Endothelial cell of umbilical vein (primary cell): ENCODE measurements around the gene TRPC3. TPM values are rescaled to one million over a fixed set of nuclear protein-coding genes. Genes with fewer than 3 reads are reported as not detected.

Experiments
- BruUV-seq: library from RNA; stranded (reverse); fragments of 400-500 nt; replicated peaks from 2 replicates; lab custom pipeline; 2021; lab: Mats Ljungman, UMichigan
- CTCF ChIA-PET: fragments of 300-600, 350-600 bp; sonication (Branson Sonifier 250); formaldehyde crosslinking; loops from one replicate; lab custom pipeline; 2021; ENCODE audit warnings: antibody characterized with exemption, inconsistent platforms; lab: Charles Lee
- POLR2A ChIA-PET: fragments of 300-600, 350-600 bp; sonication (Branson Sonifier 250); formaldehyde crosslinking; loops from one replicate; lab custom pipeline; 2021; ENCODE audit warnings: antibody characterized with exemption, inconsistent platforms; lab: Charles Lee
- DNase-seq: peaks from one replicate; pipeline ENCODE4 v3.0.0-alpha.2; 2011; ENCODE audit warnings: low read depth, low spot score
- FAIRE-seq: peaks from 2 replicates; lab custom pipeline; 2011; peaks lifted over from hg19 to GRCh38; lab: Jason Lieb, UNC
- H2AFZ ChIP-seq: 2 replicates; pipeline ENCODE4 v1.6.0; 2012; ENCODE audit warnings: low read depth, low read length, control low read depth, inconsistent platforms
- H3K27ac ChIP-seq: 2 replicates; pipeline ENCODE4 v1.5.1; 2011; ENCODE audit warnings: low read depth, mild to moderate bottlenecking, control low read depth, low read length, moderate library complexity; ENCODE audit not compliant: insufficient read depth
- H3K27me3 ChIP-seq, 2 experiments: 2 replicates each; pipeline versions ENCODE4 v1.6.0 to v1.6.1; 2011; ENCODE audit warnings: low read length in 2 of 2, mixed read lengths in 1 of 2; ENCODE audit not compliant: control insufficient read depth in 2 of 2, insufficient read depth in 2 of 2
- H3K36me3 ChIP-seq, 2 experiments: 2 replicates in 1 of 2; 3 replicates in 1 of 2; pipeline ENCODE4 v1.5.1; 2011; ENCODE audit warnings: low read length in 2 of 2, mild to moderate bottlenecking in 1 of 2, moderate library complexity in 1 of 2; ENCODE audit not compliant: control insufficient read depth in 2 of 2, insufficient read depth in 2 of 2; ENCODE audit errors: extremely low read depth in 1 of 2
- H3K4me1 ChIP-seq: 3 replicates; pipeline ENCODE4 v1.5.1; 2011; ENCODE audit warnings: mild to moderate bottlenecking, low read length; ENCODE audit not compliant: control insufficient read depth, insufficient read depth; ENCODE audit errors: extremely low read depth
- H3K4me2 ChIP-seq: 2 replicates; pipeline ENCODE4 v1.6.1; 2011; ENCODE audit warnings: low read length, control low read depth, mixed read lengths; ENCODE audit not compliant: insufficient read depth
- H3K4me3 ChIP-seq, 3 experiments: fragments of 200-600 bp in 1 of 3; sonication (generic), shearing (Covaris generic) in 1 of 3; replicated peaks in 1 of 3; 2 replicates each; pipeline ENCODE4 v1.5.1; 2011 to 2016; ENCODE audit warnings: control low read depth in 3 of 3, low read length in 3 of 3, mild to moderate bottlenecking in 2 of 3, inconsistent platforms in 1 of 3, low read depth in 1 of 3, moderate library complexity in 1 of 3; ENCODE audit not compliant: insufficient read depth in 1 of 3
- H3K79me2 ChIP-seq: 2 replicates; pipeline ENCODE4 v1.6.0; 2012; ENCODE audit warnings: low read length, inconsistent platforms; ENCODE audit not compliant: control insufficient read depth, insufficient read depth
- H3K9ac ChIP-seq: replicated peaks from 2 replicates; pipeline ENCODE3; 2011; ENCODE audit warnings: low read length, control low read depth; ENCODE audit not compliant: insufficient read depth; ENCODE audit errors: extremely low read depth
- H3K9me1 ChIP-seq: replicated peaks from 3 replicates; pipeline ENCODE4 v1.6.0; 2011; ENCODE audit warnings: mild to moderate bottlenecking, low read length; ENCODE audit not compliant: control insufficient read depth, insufficient read depth; ENCODE audit errors: extremely low read depth
- H3K9me3 ChIP-seq: replicated peaks from 2 replicates; pipeline ENCODE4 v1.5.1; 2012; ENCODE audit warnings: low read length, inconsistent platforms; ENCODE audit not compliant: control insufficient read depth, insufficient read depth
- H4K20me1 ChIP-seq: replicated peaks from 2 replicates; pipeline ENCODE3; 2011; ENCODE audit warnings: mild to moderate bottlenecking, low read length; ENCODE audit not compliant: control insufficient read depth, insufficient read depth; ENCODE audit errors: extremely low read depth
- CTCF ChIP-seq, 2 donors: IDR thresholded peaks; 1 replicate in 1 of 2; 2 replicates in 1 of 2; pipeline ENCODE4 v1.5.1; 2011; ENCODE audit warnings: low read length in 2 of 2, mild to moderate bottlenecking in 2 of 2, moderate library complexity in 2 of 2, control low read depth in 1 of 2, inconsistent platforms in 1 of 2, low read depth in 1 of 2; ENCODE audit not compliant: insufficient read depth in 1 of 2; ENCODE audit errors: extremely low read depth in 1 of 2
- EZH2 ChIP-seq: IDR thresholded peaks from 2 replicates; pipeline ENCODE4 v1.6.1; 2012; ENCODE audit warnings: borderline replicate concordance, low read depth, mild to moderate bottlenecking, moderate library complexity, low read length, inconsistent platforms; ENCODE audit not compliant: severe bottlenecking
- GATA2 ChIP-seq: IDR thresholded peaks from 2 replicates; pipeline ENCODE4 v1.7.0; 2011; ENCODE audit warnings: low read depth, mild to moderate bottlenecking, moderate library complexity, mixed read lengths, low read length; ENCODE audit not compliant: insufficient read length, insufficient read depth
- JUN ChIP-seq: IDR thresholded peaks from 2 replicates; pipeline ENCODE4 v1.6.1; 2011; ENCODE audit warnings: borderline replicate concordance, low read depth; ENCODE audit not compliant: insufficient read length, insufficient read depth
- MAX ChIP-seq: IDR thresholded peaks from 2 replicates; pipeline ENCODE4 v1.6.1; 2011; ENCODE audit not compliant: insufficient read depth, insufficient read length
- MYC ChIP-seq: IDR thresholded peaks from one replicate; pipeline ENCODE4 v1.6.1; 2011; ENCODE audit warnings: mild to moderate bottlenecking, low read depth, low read length
- POLR2A ChIP-seq: IDR thresholded peaks from 2 replicates; pipeline ENCODE4 v1.6.1; 2012; ENCODE audit warnings: low read depth, mild to moderate bottlenecking, control low read depth, low read length
- POLR2AphosphoS5 ChIP-seq: IDR thresholded peaks from 2 replicates; pipeline ENCODE4 v1.6.1; 2012; ENCODE audit warnings: low read depth, mild to moderate bottlenecking, control low read depth, low read length, moderate library complexity; ENCODE audit not compliant: insufficient read depth
- dilution Hi-C: fragments of 300-500 bp; cut with MboI; formaldehyde crosslinking; loops from one replicate; pipeline ENCODE4 v1.15.0; 2019; ENCODE audit warnings: low sequenced_read_pairs; ENCODE audit not compliant: extremely low pct_ligation_motif_present
- intact Hi-C: fragments of 100-400 bp; cut with micrococcal nuclease; formaldehyde crosslinking; loops from one replicate; pipeline ENCODE4 v1.10.0; 2022
- polyA plus RNA-seq, 4 experiments: library from polyadenylated mRNA; depleted of rRNA in 3 of 4; stranded (reverse) in 3 of 4; unstranded in 1 of 4; fragments of >200 nt; gene quantifications; 2 replicates each; pipeline versions ENCODE4 v1.2.1 to v1.2.3, GENCODE V29; 2011 to 2012; ENCODE audit warnings: missing spikeins in 1 of 4
- total RNA-seq: library from RNA; stranded (reverse); gene quantifications from 2 replicates; pipeline ENCODE4 v1.2.3, GENCODE V29; 2021

TRPC3 gene
- total and polyA plus RNA-seq, 2 donors (not counting 3 experiments of a cell fraction or from before 2014, with no cell fraction given) = not detected

- H3K9ac ChIP-seq = no peak overlapping the region
- no peaks in the 10 kb centered on the region for H3K27me3 ChIP-seq
- H3K9me3 ChIP-seq = no peaks in the 10 kb centered on the region
- no peak overlapping the region for H3K4me2 ChIP-seq
- H3K36me3 ChIP-seq = peaks cover 0 to 2% of the 10 kb centered on the region in 2 experiments
- no peak overlapping the region for H3K27ac ChIP-seq
- TF ChIP-seq GATA2 (no peak), MAX (no peak), POLR2AphosphoS5 (no peak), CTCF (IDR thresholded peaks at IDR 0.05; ENCODE audit: extremely low read depth in 1 of 2, insufficient read depth in 1 of 2, low read depth in 1 of 2, low read length in 2 of 2) (no peak)
- DNase-seq (no peak), FAIRE-seq (no peak)
- CTCF ChIA-PET = no interaction called here
- H3K4me1 ChIP-seq = no peaks in the 10 kb centered on the region
- no peaks in the 10 kb centered on the region for H4K20me1 ChIP-seq
- intact Hi-C loops (no loop called here), dilution Hi-C loops (no loop called here)
- H3K4me3 ChIP-seq = no peak overlapping the region
- H2AFZ ChIP-seq = no peak overlapping the region
- H3K9me1 ChIP-seq = no peaks in the 10 kb centered on the region
- POLR2A ChIA-PET = no interaction called here
- H3K79me2 ChIP-seq = no peaks in the 10 kb centered on the region
- no TSS peak for BruUV-seq
These were observed 109.0 kb downstream of the TRPC3 start for GRCh38 chr4:121842862-121843261.

GRCh38 chr4:121838136-121838535 is 113.7 kb downstream of the TRPC3 start:
- dilution Hi-C loops = no loop called here
- H3K36me3 ChIP-seq = peaks cover 0 to 3% of the 10 kb centered on the region in 2 experiments
- H3K9me3 ChIP-seq = no peaks in the 10 kb centered on the region
- DNase-seq (no peak), FAIRE-seq (no peak)
- no peaks in the 10 kb centered on the region for H3K9me1 ChIP-seq
- H3K9ac ChIP-seq = no peak overlapping the region
- ChIA-PET CTCF (no interaction called here), POLR2A (no interaction called here)
- no peak for TF ChIP-seq JUN
- no peak for TF ChIP-seq EZH2
- TF ChIP-seq POLR2AphosphoS5 = no peak
- TF ChIP-seq MAX = no peak
- TF ChIP-seq MYC = no peak
- no peak for TF ChIP-seq POLR2A
- H3K27me3 ChIP-seq = no peaks in the 10 kb centered on the region
- H3K27ac ChIP-seq = no peak overlapping the region
- no peaks in the 10 kb centered on the region for H4K20me1 ChIP-seq
- BruUV-seq = no TSS peak
- intact Hi-C loops = no loop called here
- no peak overlapping the region for H2AFZ ChIP-seq
- H3K4me1 ChIP-seq = no peaks in the 10 kb centered on the region
- H3K4me2 ChIP-seq = no peak overlapping the region
- no peak overlapping the region for H3K4me3 ChIP-seq
- H3K79me2 ChIP-seq = no peaks in the 10 kb centered on the region
